HEK293 (cell line): ENCODE measurements around the gene PRSS12.

Source experiments
- BCL11A ChIP-seq: fragments of 450-650 bp; formaldehyde crosslinking; IDR thresholded peaks from 2 replicates; pipeline ENCODE4 v1.5.1; 2016; ENCODE audit warnings: low read depth, missing biosample characterization, missing genetic modification characterization
- GLIS2 ChIP-seq: fragments of 450-650 bp; formaldehyde crosslinking; IDR thresholded peaks from 2 replicates; pipeline ENCODE4 v1.5.1; 2016; ENCODE audit warnings: missing biosample characterization, missing genetic modification characterization
- HOXD13 ChIP-seq: sonication (generic); formaldehyde crosslinking; IDR thresholded peaks from 2 replicates; pipeline ENCODE4 v1.8.0; 2022; ENCODE audit warnings: missing genetic modification reagents, borderline replicate concordance
- KLF9 ChIP-seq: fragments of 450-650 bp; formaldehyde crosslinking; IDR thresholded peaks from 2 replicates; pipeline ENCODE4 v1.5.1; 2016; ENCODE audit warnings: missing biosample characterization, missing genetic modification characterization, low read depth
- SP2 ChIP-seq: fragments of 450-650 bp; formaldehyde crosslinking; IDR thresholded peaks from 2 replicates; pipeline ENCODE4 v1.5.1; 2016; ENCODE audit warnings: missing biosample characterization, missing genetic modification characterization
- SP3 ChIP-seq: fragments of 450-650 bp; formaldehyde crosslinking; IDR thresholded peaks from 2 replicates; pipeline ENCODE4 v1.5.1; 2016; ENCODE audit warnings: missing biosample characterization, missing genetic modification characterization
- ZBTB26 ChIP-seq: fragments of 450-650 bp; formaldehyde crosslinking; optimal IDR thresholded peaks from 2 replicates; pipeline ENCODE3; 2016; ENCODE audit warnings: missing biosample characterization, mild to moderate bottlenecking, missing genetic modification characterization
- ZBTB8A ChIP-seq: fragments of 450-650 bp; formaldehyde crosslinking; IDR thresholded peaks from 2 replicates; pipeline ENCODE4 v1.5.1; 2016; ENCODE audit warnings: missing biosample characterization, missing genetic modification characterization
- ZNF133 ChIP-seq: fragments of 450-650 bp; formaldehyde crosslinking; IDR thresholded peaks from 2 replicates; pipeline ENCODE4 v1.5.1; 2016; ENCODE audit warnings: missing biosample characterization, missing genetic modification characterization
- ZNF155 ChIP-seq: fragments of 450-650 bp; formaldehyde crosslinking; IDR thresholded peaks from 2 replicates; pipeline ENCODE4 v1.5.1; 2016; ENCODE audit warnings: missing biosample characterization, missing genetic modification characterization
- ZNF26 ChIP-seq: fragments of 450-650 bp; formaldehyde crosslinking; IDR thresholded peaks from 2 replicates; pipeline ENCODE4 v1.5.1; 2016; ENCODE audit warnings: missing biosample characterization, missing genetic modification characterization
- ZNF274 ChIP-seq, 2 experiments: fragments of 200-500 bp in 1 of 2; fragments of 450-650 bp in 1 of 2; sonication (Bioruptor generic) in 1 of 2; formaldehyde crosslinking in 1 of 2; IDR thresholded peaks; 2 replicates each; pipeline versions ENCODE4 v1.5.1 to v1.6.1; 2014 to 2016; ENCODE audit warnings: borderline replicate concordance in 1 of 2, inconsistent platforms in 1 of 2, low read length in 1 of 2, missing biosample characterization in 1 of 2, missing genetic modification characterization in 1 of 2
- ZNF324 ChIP-seq: fragments of 450-650 bp; formaldehyde crosslinking; IDR thresholded peaks from 2 replicates; pipeline ENCODE4 v1.5.1; 2016; ENCODE audit warnings: missing biosample characterization, missing genetic modification characterization
- ZNF37A ChIP-seq: fragments of 450-650 bp; IDR thresholded peaks from 2 replicates; pipeline ENCODE4 v1.5.1; 2018; ENCODE audit warnings: missing biosample characterization, missing genetic modification characterization
- ZNF433 ChIP-seq: fragments of 450-650 bp; formaldehyde crosslinking; IDR thresholded peaks from 2 replicates; pipeline ENCODE4 v1.5.1; 2016; ENCODE audit warnings: missing biosample characterization, missing genetic modification characterization, low read depth
- ZNF501 ChIP-seq: fragments of 450-650 bp; formaldehyde crosslinking; IDR thresholded peaks from 2 replicates; pipeline ENCODE4 v1.5.1; 2016; ENCODE audit warnings: missing biosample characterization, missing genetic modification characterization
- ZNF514 ChIP-seq: fragments of 450-650 bp; formaldehyde crosslinking; IDR thresholded peaks from 2 replicates; pipeline ENCODE4 v1.5.1; 2016; ENCODE audit warnings: missing biosample characterization, missing genetic modification characterization
- ZNF521 ChIP-seq: fragments of 450-650 bp; formaldehyde crosslinking; IDR thresholded peaks from 2 replicates; pipeline ENCODE4 v1.5.1; 2017; ENCODE audit warnings: missing biosample characterization, mild to moderate bottlenecking, missing genetic modification characterization
- TF ChIP-seq, protein P1 (sequence below): fragments of 450-650 bp; formaldehyde crosslinking; IDR thresholded peaks from 2 replicates; pipeline ENCODE4 v1.5.1; 2016; ENCODE audit warnings: missing biosample characterization, missing genetic modification characterization
- TF ChIP-seq, protein P2 (sequence below): fragments of 450-650 bp; formaldehyde crosslinking; IDR thresholded peaks from 2 replicates; pipeline ENCODE4 v1.5.1; 2016; ENCODE audit warnings: missing biosample characterization, missing genetic modification characterization, low read depth
- TF ChIP-seq, protein P3 (sequence below): fragments of 450-650 bp; formaldehyde crosslinking; IDR thresholded peaks from 2 replicates; pipeline ENCODE4 v1.5.1; 2017; ENCODE audit warnings: missing biosample characterization, missing genetic modification characterization
- TF ChIP-seq, protein P4 (sequence below): fragments of 450-650 bp; formaldehyde crosslinking; IDR thresholded peaks from 2 replicates; pipeline ENCODE4 v1.5.1; 2016; ENCODE audit warnings: missing biosample characterization, missing genetic modification characterization
- TF ChIP-seq, protein P5 (sequence below): fragments of 450-650 bp; formaldehyde crosslinking; IDR thresholded peaks from 2 replicates; pipeline ENCODE4 v1.5.1; 2017; ENCODE audit warnings: missing biosample characterization, missing genetic modification characterization
- TF ChIP-seq, protein P6 (sequence below): fragments of 450-650 bp; formaldehyde crosslinking; IDR thresholded peaks from 2 replicates; pipeline ENCODE4 v1.5.1; 2016; ENCODE audit warnings: missing biosample characterization, missing genetic modification characterization

The PRSS12 gene

GRCh38 chr4:118351851-118352827 lies 664 bp downstream of the PRSS12 start (continued):
- TF ChIP-seq, protein P1, sequence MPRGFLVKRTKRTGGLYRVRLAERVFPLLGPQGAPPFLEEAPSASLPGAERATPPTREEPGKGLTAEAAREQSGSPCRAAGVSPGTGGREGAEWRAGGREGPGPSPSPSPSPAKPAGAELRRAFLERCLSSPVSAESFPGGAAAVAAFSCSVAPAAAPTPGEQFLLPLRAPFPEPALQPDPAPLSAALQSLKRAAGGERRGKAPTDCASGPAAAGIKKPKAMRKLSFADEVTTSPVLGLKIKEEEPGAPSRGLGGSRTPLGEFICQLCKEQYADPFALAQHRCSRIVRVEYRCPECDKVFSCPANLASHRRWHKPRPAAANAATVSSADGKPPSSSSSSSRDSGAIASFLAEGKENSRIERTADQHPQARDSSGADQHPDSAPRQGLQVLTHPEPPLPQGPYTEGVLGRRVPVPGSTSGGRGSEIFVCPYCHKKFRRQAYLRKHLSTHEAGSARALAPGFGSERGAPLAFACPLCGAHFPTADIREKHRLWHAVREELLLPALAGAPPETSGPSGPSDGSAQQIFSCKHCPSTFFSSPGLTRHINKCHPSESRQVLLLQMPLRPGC (tag by site-specific recombination) = no peak
- no peak for TF ChIP-seq SP2 (tag by site-specific recombination)
- no peak for TF ChIP-seq ZNF26 (tag by site-specific recombination)
- peak; percentile 37; the same call in 1 of the 2 replicates for TF ChIP-seq KLF9 (tag by site-specific recombination)
- TF ChIP-seq ZNF37A (tag by site-specific recombination) = no peak
- TF ChIP-seq, protein P2, sequence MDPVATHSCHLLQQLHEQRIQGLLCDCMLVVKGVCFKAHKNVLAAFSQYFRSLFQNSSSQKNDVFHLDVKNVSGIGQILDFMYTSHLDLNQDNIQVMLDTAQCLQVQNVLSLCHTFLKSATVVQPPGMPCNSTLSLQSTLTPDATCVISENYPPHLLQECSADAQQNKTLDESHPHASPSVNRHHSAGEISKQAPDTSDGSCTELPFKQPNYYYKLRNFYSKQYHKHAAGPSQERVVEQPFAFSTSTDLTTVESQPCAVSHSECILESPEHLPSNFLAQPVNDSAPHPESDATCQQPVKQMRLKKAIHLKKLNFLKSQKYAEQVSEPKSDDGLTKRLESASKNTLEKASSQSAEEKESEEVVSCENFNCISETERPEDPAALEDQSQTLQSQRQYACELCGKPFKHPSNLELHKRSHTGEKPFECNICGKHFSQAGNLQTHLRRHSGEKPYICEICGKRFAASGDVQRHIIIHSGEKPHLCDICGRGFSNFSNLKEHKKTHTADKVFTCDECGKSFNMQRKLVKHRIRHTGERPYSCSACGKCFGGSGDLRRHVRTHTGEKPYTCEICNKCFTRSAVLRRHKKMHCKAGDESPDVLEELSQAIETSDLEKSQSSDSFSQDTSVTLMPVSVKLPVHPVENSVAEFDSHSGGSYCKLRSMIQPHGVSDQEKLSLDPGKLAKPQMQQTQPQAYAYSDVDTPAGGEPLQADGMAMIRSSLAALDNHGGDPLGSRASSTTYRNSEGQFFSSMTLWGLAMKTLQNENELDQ (tag by site-specific recombination) = no peak
- no peak for TF ChIP-seq ZNF433 (tag by site-specific recombination)
- peak; percentile 21; the same call in 1 of the 2 replicates for TF ChIP-seq SP3 (tag by site-specific recombination)
- peak; percentile 72 for TF ChIP-seq ZBTB26
- TF ChIP-seq ZNF521 (tag by site-specific recombination) = no peak
- no peak for TF ChIP-seq ZNF324 (tag by site-specific recombination)
- no peak for TF ChIP-seq ZNF274 (IDR thresholded peaks at IDR 0.05; ENCODE audit: low read length)
- no peak for TF ChIP-seq ZNF274 (tag by site-specific recombination; IDR thresholded peaks at IDR 0.05; ENCODE audit: borderline replicate concordance)
- no peak for TF ChIP-seq ZNF155
- TF ChIP-seq BCL11A = no peak
- TF ChIP-seq HOXD13 (CRISPR knock-in tag) = no peak
- no peak for TF ChIP-seq ZNF133 (tag by site-specific recombination)
- TF ChIP-seq, protein P3, sequence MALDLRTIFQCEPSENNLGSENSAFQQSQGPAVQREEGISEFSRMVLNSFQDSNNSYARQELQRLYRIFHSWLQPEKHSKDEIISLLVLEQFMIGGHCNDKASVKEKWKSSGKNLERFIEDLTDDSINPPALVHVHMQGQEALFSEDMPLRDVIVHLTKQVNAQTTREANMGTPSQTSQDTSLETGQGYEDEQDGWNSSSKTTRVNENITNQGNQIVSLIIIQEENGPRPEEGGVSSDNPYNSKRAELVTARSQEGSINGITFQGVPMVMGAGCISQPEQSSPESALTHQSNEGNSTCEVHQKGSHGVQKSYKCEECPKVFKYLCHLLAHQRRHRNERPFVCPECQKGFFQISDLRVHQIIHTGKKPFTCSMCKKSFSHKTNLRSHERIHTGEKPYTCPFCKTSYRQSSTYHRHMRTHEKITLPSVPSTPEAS = peak; percentile 65; the same call in 1 of the 2 replicates
- 0 out of 2 replicates have a peak, but pooled peaks have one; percentile 38 for TF ChIP-seq ZNF501
- peak; percentile 67; the same call in 1 of the 2 replicates for TF ChIP-seq GLIS2 (tag by site-specific recombination)
- TF ChIP-seq ZBTB8A (tag by site-specific recombination) = peak; percentile 87
- TF ChIP-seq ZNF514 = no peak
- TF ChIP-seq, protein P4, sequence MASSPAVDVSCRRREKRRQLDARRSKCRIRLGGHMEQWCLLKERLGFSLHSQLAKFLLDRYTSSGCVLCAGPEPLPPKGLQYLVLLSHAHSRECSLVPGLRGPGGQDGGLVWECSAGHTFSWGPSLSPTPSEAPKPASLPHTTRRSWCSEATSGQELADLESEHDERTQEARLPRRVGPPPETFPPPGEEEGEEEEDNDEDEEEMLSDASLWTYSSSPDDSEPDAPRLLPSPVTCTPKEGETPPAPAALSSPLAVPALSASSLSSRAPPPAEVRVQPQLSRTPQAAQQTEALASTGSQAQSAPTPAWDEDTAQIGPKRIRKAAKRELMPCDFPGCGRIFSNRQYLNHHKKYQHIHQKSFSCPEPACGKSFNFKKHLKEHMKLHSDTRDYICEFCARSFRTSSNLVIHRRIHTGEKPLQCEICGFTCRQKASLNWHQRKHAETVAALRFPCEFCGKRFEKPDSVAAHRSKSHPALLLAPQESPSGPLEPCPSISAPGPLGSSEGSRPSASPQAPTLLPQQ (tag by site-specific recombination) = 0 out of 2 replicates have a peak, but pooled peaks have one; percentile 27
- TF ChIP-seq, protein P5, sequence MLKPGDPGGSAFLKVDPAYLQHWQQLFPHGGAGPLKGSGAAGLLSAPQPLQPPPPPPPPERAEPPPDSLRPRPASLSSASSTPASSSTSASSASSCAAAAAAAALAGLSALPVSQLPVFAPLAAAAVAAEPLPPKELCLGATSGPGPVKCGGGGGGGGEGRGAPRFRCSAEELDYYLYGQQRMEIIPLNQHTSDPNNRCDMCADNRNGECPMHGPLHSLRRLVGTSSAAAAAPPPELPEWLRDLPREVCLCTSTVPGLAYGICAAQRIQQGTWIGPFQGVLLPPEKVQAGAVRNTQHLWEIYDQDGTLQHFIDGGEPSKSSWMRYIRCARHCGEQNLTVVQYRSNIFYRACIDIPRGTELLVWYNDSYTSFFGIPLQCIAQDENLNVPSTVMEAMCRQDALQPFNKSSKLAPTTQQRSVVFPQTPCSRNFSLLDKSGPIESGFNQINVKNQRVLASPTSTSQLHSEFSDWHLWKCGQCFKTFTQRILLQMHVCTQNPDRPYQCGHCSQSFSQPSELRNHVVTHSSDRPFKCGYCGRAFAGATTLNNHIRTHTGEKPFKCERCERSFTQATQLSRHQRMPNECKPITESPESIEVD = no peak
- TF ChIP-seq, protein P6, sequence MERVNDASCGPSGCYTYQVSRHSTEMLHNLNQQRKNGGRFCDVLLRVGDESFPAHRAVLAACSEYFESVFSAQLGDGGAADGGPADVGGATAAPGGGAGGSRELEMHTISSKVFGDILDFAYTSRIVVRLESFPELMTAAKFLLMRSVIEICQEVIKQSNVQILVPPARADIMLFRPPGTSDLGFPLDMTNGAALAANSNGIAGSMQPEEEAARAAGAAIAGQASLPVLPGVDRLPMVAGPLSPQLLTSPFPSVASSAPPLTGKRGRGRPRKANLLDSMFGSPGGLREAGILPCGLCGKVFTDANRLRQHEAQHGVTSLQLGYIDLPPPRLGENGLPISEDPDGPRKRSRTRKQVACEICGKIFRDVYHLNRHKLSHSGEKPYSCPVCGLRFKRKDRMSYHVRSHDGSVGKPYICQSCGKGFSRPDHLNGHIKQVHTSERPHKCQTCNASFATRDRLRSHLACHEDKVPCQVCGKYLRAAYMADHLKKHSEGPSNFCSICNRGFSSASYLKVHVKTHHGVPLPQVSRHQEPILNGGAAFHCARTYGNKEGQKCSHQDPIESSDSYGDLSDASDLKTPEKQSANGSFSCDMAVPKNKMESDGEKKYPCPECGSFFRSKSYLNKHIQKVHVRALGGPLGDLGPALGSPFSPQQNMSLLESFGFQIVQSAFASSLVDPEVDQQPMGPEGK (tag by site-specific recombination) = 0 out of 2 replicates have a peak, but pooled peaks have one; percentile 27
